Endothelial cell of umbilical vein (primary cell): ENCODE data around the gene LEO1. TPM values are rescaled to one million over a fixed set of nuclear protein-coding genes. Genes with fewer than 3 reads are reported as not detected.

Experiments
- BruUV-seq: library from RNA; stranded (reverse); fragments of 400-500 nt; replicated peaks from 2 replicates; lab custom pipeline; 2021; lab: Mats Ljungman, UMichigan
- CTCF ChIA-PET: fragments of 300-600, 350-600 bp; sonication (Branson Sonifier 250); formaldehyde crosslinking; loops from one replicate; lab custom pipeline; 2021; ENCODE audit warnings: antibody characterized with exemption, inconsistent platforms; lab: Charles Lee
- POLR2A ChIA-PET: fragments of 300-600, 350-600 bp; sonication (Branson Sonifier 250); formaldehyde crosslinking; loops from one replicate; lab custom pipeline; 2021; ENCODE audit warnings: antibody characterized with exemption, inconsistent platforms; lab: Charles Lee
- DNase-seq: peaks from one replicate; pipeline ENCODE4 v3.0.0-alpha.2; 2011; ENCODE audit warnings: low read depth, low spot score
- FAIRE-seq: peaks from 2 replicates; lab custom pipeline; 2011; peaks lifted over from hg19 to GRCh38; lab: Jason Lieb, UNC
- H2AFZ ChIP-seq: 2 replicates; pipeline ENCODE4 v1.6.0; 2012; ENCODE audit warnings: low read depth, low read length, control low read depth, inconsistent platforms
- H3K27ac ChIP-seq: 2 replicates; pipeline ENCODE4 v1.5.1; 2011; ENCODE audit warnings: low read depth, mild to moderate bottlenecking, control low read depth, low read length, moderate library complexity; ENCODE audit not compliant: insufficient read depth
- H3K27me3 ChIP-seq, 2 experiments: 2 replicates each; pipeline versions ENCODE4 v1.6.0 to v1.6.1; 2011; ENCODE audit warnings: low read length in 2 of 2, mixed read lengths in 1 of 2; ENCODE audit not compliant: control insufficient read depth in 2 of 2, insufficient read depth in 2 of 2
- H3K36me3 ChIP-seq, 2 experiments: 2 replicates in 1 of 2; 3 replicates in 1 of 2; pipeline ENCODE4 v1.5.1; 2011; ENCODE audit warnings: low read length in 2 of 2, mild to moderate bottlenecking in 1 of 2, moderate library complexity in 1 of 2; ENCODE audit not compliant: control insufficient read depth in 2 of 2, insufficient read depth in 2 of 2; ENCODE audit errors: extremely low read depth in 1 of 2
- H3K4me1 ChIP-seq: 3 replicates; pipeline ENCODE4 v1.5.1; 2011; ENCODE audit warnings: mild to moderate bottlenecking, low read length; ENCODE audit not compliant: control insufficient read depth, insufficient read depth; ENCODE audit errors: extremely low read depth
- H3K4me2 ChIP-seq: 2 replicates; pipeline ENCODE4 v1.6.1; 2011; ENCODE audit warnings: low read length, control low read depth, mixed read lengths; ENCODE audit not compliant: insufficient read depth
- H3K4me3 ChIP-seq, 3 experiments: fragments of 200-600 bp in 1 of 3; sonication (generic), shearing (Covaris generic) in 1 of 3; replicated peaks in 1 of 3; 2 replicates each; pipeline ENCODE4 v1.5.1; 2011 to 2016; ENCODE audit warnings: control low read depth in 3 of 3, low read length in 3 of 3, mild to moderate bottlenecking in 2 of 3, inconsistent platforms in 1 of 3, low read depth in 1 of 3, moderate library complexity in 1 of 3; ENCODE audit not compliant: insufficient read depth in 1 of 3
- H3K79me2 ChIP-seq: 2 replicates; pipeline ENCODE4 v1.6.0; 2012; ENCODE audit warnings: low read length, inconsistent platforms; ENCODE audit not compliant: control insufficient read depth, insufficient read depth
- H3K9ac ChIP-seq: replicated peaks from 2 replicates; pipeline ENCODE3; 2011; ENCODE audit warnings: low read length, control low read depth; ENCODE audit not compliant: insufficient read depth; ENCODE audit errors: extremely low read depth
- H3K9me1 ChIP-seq: replicated peaks from 3 replicates; pipeline ENCODE4 v1.6.0; 2011; ENCODE audit warnings: mild to moderate bottlenecking, low read length; ENCODE audit not compliant: control insufficient read depth, insufficient read depth; ENCODE audit errors: extremely low read depth
- H3K9me3 ChIP-seq: replicated peaks from 2 replicates; pipeline ENCODE4 v1.5.1; 2012; ENCODE audit warnings: low read length, inconsistent platforms; ENCODE audit not compliant: control insufficient read depth, insufficient read depth
- H4K20me1 ChIP-seq: replicated peaks from 2 replicates; pipeline ENCODE3; 2011; ENCODE audit warnings: mild to moderate bottlenecking, low read length; ENCODE audit not compliant: control insufficient read depth, insufficient read depth; ENCODE audit errors: extremely low read depth
- EZH2 ChIP-seq: IDR thresholded peaks from 2 replicates; pipeline ENCODE4 v1.6.1; 2012; ENCODE audit warnings: borderline replicate concordance, low read depth, mild to moderate bottlenecking, moderate library complexity, low read length, inconsistent platforms; ENCODE audit not compliant: severe bottlenecking
- FOS ChIP-seq: IDR thresholded peaks from 2 replicates; pipeline ENCODE4 v1.6.1; 2011; ENCODE audit warnings: mild to moderate bottlenecking, low read length, moderate library complexity, borderline replicate concordance; ENCODE audit not compliant: insufficient read depth
- GATA2 ChIP-seq: IDR thresholded peaks from 2 replicates; pipeline ENCODE4 v1.7.0; 2011; ENCODE audit warnings: low read depth, mild to moderate bottlenecking, moderate library complexity, mixed read lengths, low read length; ENCODE audit not compliant: insufficient read length, insufficient read depth
- JUN ChIP-seq: IDR thresholded peaks from 2 replicates; pipeline ENCODE4 v1.6.1; 2011; ENCODE audit warnings: borderline replicate concordance, low read depth; ENCODE audit not compliant: insufficient read length, insufficient read depth
- MYC ChIP-seq: IDR thresholded peaks from one replicate; pipeline ENCODE4 v1.6.1; 2011; ENCODE audit warnings: mild to moderate bottlenecking, low read depth, low read length
- POLR2A ChIP-seq: IDR thresholded peaks from 2 replicates; pipeline ENCODE4 v1.6.1; 2012; ENCODE audit warnings: low read depth, mild to moderate bottlenecking, control low read depth, low read length
- POLR2AphosphoS5 ChIP-seq: IDR thresholded peaks from 2 replicates; pipeline ENCODE4 v1.6.1; 2012; ENCODE audit warnings: low read depth, mild to moderate bottlenecking, control low read depth, low read length, moderate library complexity; ENCODE audit not compliant: insufficient read depth
- dilution Hi-C: fragments of 300-500 bp; cut with MboI; formaldehyde crosslinking; loops from one replicate; pipeline ENCODE4 v1.15.0; 2019; ENCODE audit warnings: low sequenced_read_pairs; ENCODE audit not compliant: extremely low pct_ligation_motif_present
- intact Hi-C: fragments of 100-400 bp; cut with micrococcal nuclease; formaldehyde crosslinking; loops from one replicate; pipeline ENCODE4 v1.10.0; 2022
- polyA plus RNA-seq, 4 experiments: library from polyadenylated mRNA; depleted of rRNA in 3 of 4; stranded (reverse) in 3 of 4; unstranded in 1 of 4; fragments of >200 nt; gene quantifications; 2 replicates each; pipeline versions ENCODE4 v1.2.1 to v1.2.3, GENCODE V29; 2011 to 2012; ENCODE audit warnings: missing spikeins in 1 of 4
- total RNA-seq: library from RNA; stranded (reverse); gene quantifications from 2 replicates; pipeline ENCODE4 v1.2.3, GENCODE V29; 2021
- TF ChIP-seq, protein P1 (sequence below): IDR thresholded peaks from 2 replicates; pipeline ENCODE4 v1.6.1; 2011; ENCODE audit not compliant: insufficient read depth, insufficient read length
- TF ChIP-seq, protein P2 (sequence below), 2 donors: IDR thresholded peaks; 1 replicate in 1 of 2; 2 replicates in 1 of 2; pipeline ENCODE4 v1.5.1; 2011; ENCODE audit warnings: low read length in 2 of 2, mild to moderate bottlenecking in 2 of 2, moderate library complexity in 2 of 2, control low read depth in 1 of 2, inconsistent platforms in 1 of 2, low read depth in 1 of 2; ENCODE audit not compliant: insufficient read depth in 1 of 2; ENCODE audit errors: extremely low read depth in 1 of 2

Gene LEO1
- total and polyA plus RNA-seq, 2 donors (not counting 3 experiments of a cell fraction or from before 2014, with no cell fraction given): 1.3 to 28.0 TPM

DNA sequence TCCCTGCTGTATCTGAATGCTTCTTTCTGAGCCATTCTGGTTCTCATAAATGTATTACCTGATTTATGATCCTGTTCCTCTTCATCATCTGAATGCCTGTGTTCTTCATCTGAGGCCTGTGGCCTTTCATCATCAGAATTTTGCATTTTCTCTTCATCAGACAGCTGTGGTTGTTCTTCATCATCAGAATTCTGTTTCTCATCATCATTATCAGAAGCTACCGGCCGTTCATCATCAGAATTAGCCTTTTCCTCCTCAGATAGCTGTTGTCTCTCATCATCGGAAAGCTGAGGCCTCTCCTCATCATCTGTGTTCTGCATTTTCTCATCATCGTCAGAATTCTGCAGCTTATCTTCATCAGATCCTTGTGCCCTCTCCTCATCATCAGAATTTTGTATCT, 5.9 kb downstream of the LEO1 start:
- BruUV-seq: no TSS peak
- Histone ChIP-seq H3K27me3 (no peaks in the 10 kb centered on the region), H3K9me1 (no peaks in the 10 kb centered on the region), H3K36me3 (no peaks in the 10 kb centered on the region), H3K9ac (no peak overlapping the region), H3K4me3 (no peak overlapping the region), H3K9me3 (no peaks in the 10 kb centered on the region), H3K27ac (no peak overlapping the region), H3K4me2 (no peak overlapping the region), H3K79me2 (peaks cover 51% of the 10 kb centered on the region), H4K20me1 (no peaks in the 10 kb centered on the region), H2AFZ (no peak overlapping the region), H3K4me1 (peaks cover 9% of the 10 kb centered on the region)
- DNase-seq: no peak
- TF ChIP-seq FOS (no peak), JUN (no peak), GATA2 (no peak), EZH2 (no peak), POLR2AphosphoS5 (no peak)
- TF ChIP-seq, protein P1, sequence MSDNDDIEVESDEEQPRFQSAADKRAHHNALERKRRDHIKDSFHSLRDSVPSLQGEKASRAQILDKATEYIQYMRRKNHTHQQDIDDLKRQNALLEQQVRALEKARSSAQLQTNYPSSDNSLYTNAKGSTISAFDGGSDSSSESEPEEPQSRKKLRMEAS: no peak
- no peak for FAIRE-seq
- ChIA-PET POLR2A (no interaction called here), CTCF (interaction anchor here (1.1 kb wide), 1 partner anchor 243 kb away, joined by 3 read pairs; no protein-coding TSS in a partner anchor)
- intact Hi-C loops (no loop called here), dilution Hi-C loops (no loop called here)

DNA sequence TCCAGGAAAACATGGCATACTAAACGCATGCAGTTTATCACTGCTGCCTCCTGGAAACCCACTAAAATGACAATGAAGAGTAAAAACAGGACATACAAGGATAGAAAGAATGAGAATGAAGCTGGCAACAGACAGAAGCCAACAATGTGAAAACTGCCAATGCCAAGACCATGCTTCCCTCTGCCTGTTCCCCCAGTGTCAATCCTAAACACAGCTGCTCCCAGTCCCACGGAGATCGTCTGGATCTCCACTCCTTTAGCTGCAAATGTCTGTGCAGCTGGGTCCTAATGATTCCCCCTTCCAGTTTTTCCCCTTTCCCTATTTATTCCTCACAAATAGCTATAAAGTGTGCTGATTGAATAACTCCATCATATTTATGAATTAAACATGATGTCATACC, 16.1 kb downstream of the LEO1 start:
- TF ChIP-seq MYC (no peak), POLR2A (no peak), EZH2 (no peak), POLR2AphosphoS5 (no peak), GATA2 (no peak), FOS (no peak), JUN (no peak)
- TF ChIP-seq, protein P1: no peak
- TF ChIP-seq, protein P2, sequence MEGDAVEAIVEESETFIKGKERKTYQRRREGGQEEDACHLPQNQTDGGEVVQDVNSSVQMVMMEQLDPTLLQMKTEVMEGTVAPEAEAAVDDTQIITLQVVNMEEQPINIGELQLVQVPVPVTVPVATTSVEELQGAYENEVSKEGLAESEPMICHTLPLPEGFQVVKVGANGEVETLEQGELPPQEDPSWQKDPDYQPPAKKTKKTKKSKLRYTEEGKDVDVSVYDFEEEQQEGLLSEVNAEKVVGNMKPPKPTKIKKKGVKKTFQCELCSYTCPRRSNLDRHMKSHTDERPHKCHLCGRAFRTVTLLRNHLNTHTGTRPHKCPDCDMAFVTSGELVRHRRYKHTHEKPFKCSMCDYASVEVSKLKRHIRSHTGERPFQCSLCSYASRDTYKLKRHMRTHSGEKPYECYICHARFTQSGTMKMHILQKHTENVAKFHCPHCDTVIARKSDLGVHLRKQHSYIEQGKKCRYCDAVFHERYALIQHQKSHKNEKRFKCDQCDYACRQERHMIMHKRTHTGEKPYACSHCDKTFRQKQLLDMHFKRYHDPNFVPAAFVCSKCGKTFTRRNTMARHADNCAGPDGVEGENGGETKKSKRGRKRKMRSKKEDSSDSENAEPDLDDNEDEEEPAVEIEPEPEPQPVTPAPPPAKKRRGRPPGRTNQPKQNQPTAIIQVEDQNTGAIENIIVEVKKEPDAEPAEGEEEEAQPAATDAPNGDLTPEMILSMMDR (IDR thresholded peaks at IDR 0.05; ENCODE audit: extremely low read depth in 1 of 2, insufficient read depth in 1 of 2, low read depth in 1 of 2, low read length in 2 of 2): no peak
- peaks cover 7% of the 10 kb centered on the region for H3K4me1 ChIP-seq
- POLR2A ChIA-PET: interaction anchor here (0.6 kb wide), 1 partner anchor 401 kb away, joined by 3 read pairs; no protein-coding TSS in a partner anchor
- H2AFZ ChIP-seq: no peak overlapping the region
- peaks cover 15 to 31% of the 10 kb centered on the region in 2 experiments for H3K36me3 ChIP-seq
- H3K27ac ChIP-seq: no peak overlapping the region
- BruUV-seq: no TSS peak
- no peaks in the 10 kb centered on the region for H3K27me3 ChIP-seq
- H3K79me2 ChIP-seq: no peaks in the 10 kb centered on the region
- CTCF ChIA-PET: interaction anchor here (0.7 to 1.6 kb wide), 2 partner anchors 272 to 927 kb away, joined by 3 to 5 read pairs; no protein-coding TSS in a partner anchor
- H3K9me1 ChIP-seq: no peaks in the 10 kb centered on the region
- DNase-seq (no peak), FAIRE-seq (no peak)
- intact Hi-C loops (no loop called here), dilution Hi-C loops (no loop called here)
- H3K4me3 ChIP-seq: no peak overlapping the region
- no peaks in the 10 kb centered on the region for H3K9me3 ChIP-seq
- no peaks in the 10 kb centered on the region for H4K20me1 ChIP-seq
- H3K9ac ChIP-seq: no peak overlapping the region
- no peak overlapping the region for H3K4me2 ChIP-seq
